CD4-positive, alpha-beta T cell treated with Interleukin-4 for 4 hours (primary cell): ENCODE results near the gene TMEM135.
A peak's percentile ranks its signal among the peaks of the same experiment; 100 is the strongest.
"Not testable (repeated sequence)": the region's sequence is repeated elsewhere in the genome, so short reads cannot be mapped to it uniquely, and the experiment has no call there.

ENCODE experiments used
- DNase-seq: peaks from one replicate; pipeline ENCODE4 v3.0.0-alpha.2; 2020

TMEM135 gene

DNA sequence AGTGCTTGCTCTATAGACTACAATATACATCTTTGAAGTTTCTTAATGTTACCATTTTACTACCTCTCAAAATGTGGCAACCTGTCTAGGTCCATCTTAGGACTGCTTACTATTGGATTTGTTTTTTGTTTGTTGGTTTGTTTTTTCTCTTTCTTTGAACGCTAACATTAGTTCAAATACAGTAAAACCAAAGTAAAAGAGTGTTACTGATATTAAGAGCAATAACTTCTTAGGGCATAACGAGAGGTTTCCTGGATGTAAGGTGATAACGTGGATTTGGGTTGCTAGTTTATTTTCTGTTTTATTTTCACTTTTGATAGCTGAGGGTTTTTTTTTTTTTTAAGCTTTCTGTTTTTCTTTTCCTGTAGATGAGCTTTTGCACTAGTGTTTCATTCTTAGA lies 43.6 kb downstream of the TMEM135 start:
- peak; percentile 20 for DNase-seq

DNA sequence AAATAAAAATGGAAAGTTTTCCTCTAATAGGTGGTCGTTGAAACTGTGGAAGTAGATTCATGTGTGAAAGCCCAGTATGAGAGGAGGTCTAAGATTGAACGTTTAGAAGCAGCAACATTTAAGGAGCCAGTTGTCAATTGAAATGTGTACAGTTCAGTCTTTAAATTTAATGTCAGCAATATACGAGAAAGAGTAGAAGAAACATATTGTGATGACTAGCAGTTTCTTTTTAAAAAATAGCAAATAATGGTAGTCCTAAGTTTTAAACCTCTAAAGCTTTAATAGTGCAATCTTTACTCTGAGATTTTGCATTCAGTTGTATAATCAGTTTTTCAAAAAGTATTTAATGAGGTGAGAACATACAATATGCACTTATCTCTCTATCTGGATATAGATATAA lies 44.9 kb downstream of the TMEM135 start:
- DNase-seq, result no peak

- DNase-seq, result no peak
These were observed 45.3 kb downstream of the TMEM135 start for GRCh38 chr11:87083029-87083428.

- no peak for DNase-seq
These were observed 54.4 kb downstream of the TMEM135 start for GRCh38 chr11:87092159-87092558.

GRCh38 chr11:87092567-87092966 lies 54.8 kb downstream of the TMEM135 start:
- DNase-seq, result no peak

GRCh38 chr11:87097582-87097981 lies 59.8 kb downstream of the TMEM135 start:
- DNase-seq, result peak; percentile 49

DNA sequence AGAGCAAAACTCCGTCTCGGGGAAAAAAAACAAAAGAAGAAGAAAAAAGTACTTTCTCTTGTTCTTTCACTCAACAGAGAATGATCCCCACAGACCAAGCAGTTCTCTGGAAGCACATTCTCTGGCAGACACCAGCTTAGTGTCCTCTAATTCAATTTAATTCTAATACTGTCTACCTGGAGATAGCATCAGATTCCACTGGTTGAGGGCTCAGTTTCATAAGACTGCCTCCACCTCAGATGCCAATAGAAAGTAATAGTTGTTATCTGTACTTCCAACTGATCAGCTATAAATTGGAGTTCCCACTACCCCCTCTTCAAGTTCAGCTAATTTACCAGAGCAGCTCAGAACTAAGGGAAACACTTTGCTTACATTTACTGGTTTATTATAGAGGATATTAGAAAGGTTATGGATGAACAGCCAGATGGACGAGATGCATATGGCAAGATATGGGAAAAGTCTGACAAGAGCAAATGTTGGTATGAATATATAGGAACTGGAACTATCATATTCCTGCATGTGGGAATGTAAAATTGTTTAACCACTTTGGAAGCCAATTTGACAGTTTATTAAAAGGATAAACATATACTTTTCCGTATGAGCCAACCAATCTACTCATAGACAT lies 64.3 kb downstream of the TMEM135 start:
- no peak for DNase-seq

- not testable (repeated sequence) for DNase-seq
These were observed 68.1 kb downstream of the TMEM135 start for GRCh38 chr11:87105826-87106225.

DNA sequence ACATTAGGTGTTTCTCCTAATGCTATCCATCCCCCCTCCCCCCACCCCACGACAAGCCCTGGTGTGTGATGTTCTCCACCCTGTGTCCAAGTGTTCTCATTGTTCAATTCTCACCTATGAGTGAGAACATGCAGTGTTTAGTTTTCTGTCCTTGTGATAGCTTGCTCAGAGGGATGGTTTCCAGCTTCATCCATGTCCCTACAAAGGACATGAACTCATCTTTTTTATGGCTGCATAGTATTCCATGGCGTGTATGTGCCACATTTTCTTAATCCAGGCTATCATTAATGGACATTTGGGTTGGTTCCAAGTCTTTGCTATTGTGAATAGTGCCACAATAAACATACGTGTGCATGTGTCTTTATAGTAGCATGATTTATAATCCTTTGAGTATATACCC lies 69.6 kb downstream of the TMEM135 start:
- not testable (repeated sequence) for DNase-seq

DNA sequence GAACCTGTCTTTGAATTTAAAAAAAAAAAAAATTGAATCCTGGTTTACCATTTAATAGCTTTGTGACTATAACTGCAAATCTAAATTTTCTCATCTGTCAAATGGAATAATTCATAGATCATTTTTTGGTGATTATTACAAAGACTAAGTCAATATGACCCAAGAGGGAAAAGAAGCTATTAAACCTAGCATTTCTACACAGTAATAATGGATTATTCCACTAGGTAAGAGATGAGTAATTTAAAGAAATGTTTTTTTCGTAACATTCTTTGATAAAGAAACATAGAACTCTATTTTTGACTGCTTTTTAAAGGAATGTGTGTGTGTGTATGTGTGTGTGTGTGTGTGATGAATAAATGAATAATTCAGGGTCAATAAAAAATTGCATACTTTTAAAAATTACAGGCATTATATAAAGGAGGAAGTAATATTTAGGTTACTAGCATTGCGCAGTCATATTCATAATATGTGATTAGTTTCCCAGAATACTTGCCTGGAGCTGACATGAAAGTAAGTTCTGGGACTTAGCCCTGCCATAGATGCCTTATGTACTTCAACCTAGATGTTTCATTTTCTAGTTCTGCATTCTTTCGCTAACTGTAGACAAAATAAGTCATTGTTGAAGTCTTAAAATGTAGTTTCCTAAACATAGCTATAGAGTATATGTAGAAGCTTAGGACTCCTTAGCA lies 72.9 kb downstream of the TMEM135 start:
- DNase-seq, result no peak

DNA sequence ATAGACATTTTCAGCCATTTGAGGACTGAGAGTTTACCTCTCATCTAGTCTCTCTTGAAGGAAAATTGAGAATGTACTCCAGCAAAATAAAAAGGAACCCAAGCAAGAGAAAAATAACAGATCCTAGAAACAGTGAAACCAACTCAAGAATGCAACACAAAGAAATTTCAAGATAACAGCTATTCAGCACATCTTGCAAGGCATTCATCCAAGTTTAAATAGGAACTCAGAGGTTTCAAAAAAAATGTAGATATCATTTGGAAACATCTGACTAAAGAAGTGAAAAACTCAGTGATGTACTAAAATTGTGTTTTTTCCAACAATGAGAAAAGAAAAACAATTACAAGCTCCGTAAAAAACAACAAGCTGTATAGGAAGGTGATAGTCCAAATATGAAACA lies 76.4 kb downstream of the TMEM135 start:
- no peak for DNase-seq

- no peak for DNase-seq
These were observed 78.5 kb downstream of the TMEM135 start for GRCh38 chr11:87116185-87116584.

DNA sequence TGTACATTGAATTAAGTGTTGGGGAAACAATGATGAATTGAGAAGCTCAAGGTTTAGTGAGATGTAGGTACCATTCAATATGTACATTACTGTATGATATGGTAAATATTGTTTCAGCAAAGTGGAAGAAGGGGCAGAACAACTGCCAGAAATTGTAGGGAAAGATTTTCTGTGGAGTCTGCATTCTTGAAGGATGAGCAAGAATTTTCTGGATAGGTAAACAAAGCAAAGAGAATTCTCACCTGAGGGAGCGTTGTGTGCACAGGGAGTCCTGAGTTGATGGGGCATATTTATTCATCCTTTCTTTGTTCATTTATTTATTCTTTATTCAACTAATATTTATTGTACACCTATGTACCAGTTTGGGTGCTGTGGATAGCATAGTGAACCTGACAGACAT lies 83.2 kb downstream of the TMEM135 start:
- no peak for DNase-seq

- DNase-seq, result no peak
These were observed 85.1 kb downstream of the TMEM135 start for GRCh38 chr11:87122852-87123251.

GRCh38 chr11:87125257-87125656 lies 87.5 kb downstream of the TMEM135 start:
- no peak for DNase-seq

DNA sequence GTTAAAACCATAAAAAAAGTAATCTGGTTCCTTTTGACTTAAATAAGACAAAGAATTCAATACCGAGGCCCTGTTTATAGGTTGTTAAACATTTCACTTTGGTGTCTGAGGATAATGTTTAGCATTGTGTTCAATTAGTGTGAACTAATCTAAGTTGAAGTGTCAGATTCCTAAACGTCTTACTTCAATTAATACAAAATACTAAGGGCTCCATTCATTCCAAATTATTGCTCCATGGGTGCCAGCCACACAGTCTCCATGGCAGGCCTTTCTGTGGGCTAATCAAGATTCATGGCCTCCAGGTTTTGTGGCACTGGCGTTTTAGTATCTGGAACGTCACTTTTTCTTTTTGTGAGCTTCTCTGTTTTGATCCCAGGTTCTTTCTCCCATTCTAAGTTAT lies 89.4 kb downstream of the TMEM135 start:
- DNase-seq, result no peak

DNA sequence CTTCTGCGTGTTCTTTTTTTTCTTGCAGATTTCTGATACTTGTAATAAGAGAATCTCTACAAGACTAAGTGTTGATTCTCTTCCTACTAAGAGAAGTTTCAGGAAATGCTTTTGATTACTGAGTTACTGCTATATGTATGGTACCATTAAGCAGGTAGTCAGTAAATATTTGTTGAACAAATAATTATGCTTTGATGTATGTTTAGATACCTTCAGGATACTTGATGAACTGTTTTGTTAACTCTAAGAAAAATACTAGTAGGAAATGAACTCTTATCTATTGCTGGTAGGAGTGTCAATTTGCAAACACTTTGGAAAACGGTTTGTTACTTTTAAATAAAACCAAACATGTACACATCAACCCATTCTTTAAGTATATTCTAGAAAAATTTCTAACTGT lies 90.6 kb downstream of the TMEM135 start:
- DNase-seq, result no peak

DNA sequence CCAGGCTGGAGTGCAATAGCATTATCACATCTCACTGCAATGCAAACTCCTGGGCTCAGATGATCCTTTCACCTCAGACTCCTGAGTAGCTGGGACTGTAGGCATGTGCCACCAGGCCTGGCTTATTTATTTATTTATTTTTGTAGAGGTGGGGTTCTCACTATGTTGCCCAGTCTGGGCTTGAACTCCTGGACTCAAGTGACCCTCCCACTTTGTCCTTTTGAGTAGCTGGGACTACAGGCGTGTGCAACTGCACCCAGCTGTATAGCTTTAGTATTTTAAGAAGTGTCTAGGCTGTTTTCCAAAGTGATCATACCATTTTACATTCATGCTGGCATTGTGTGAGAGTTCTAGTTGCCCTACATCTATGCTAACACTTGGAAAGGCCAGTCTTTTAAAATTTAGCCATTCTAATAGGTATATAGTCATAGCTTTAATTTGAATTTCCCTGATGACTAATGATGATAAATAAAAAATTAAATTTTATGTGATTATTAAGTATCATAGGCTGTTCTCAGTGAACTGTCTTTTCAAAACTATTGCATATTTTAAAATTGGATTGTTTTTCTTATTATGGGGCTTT lies 96.9 kb downstream of the TMEM135 start:
- no peak for DNase-seq

DNA sequence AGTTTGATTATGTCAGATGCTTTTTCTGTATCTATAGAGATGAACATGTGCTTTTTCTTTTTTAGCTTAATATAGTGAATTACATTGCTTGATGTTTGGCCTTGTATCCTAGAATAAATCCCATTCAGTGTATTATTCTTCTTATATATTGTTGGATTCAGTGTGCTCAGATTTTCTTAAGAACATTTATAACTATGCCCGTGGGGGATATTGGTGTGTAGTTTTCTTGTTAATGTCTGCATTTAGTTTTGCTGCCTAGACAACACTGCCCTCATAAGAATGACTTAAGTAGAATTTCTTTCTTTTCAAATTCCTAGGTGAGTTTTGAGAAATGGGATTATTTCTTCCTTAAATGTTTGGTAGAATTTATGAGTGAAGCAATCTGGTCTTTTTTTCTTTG lies 98.5 kb downstream of the TMEM135 start:
- DNase-seq, result no peak

- DNase-seq, result no peak
These were observed 100.0 kb downstream of the TMEM135 start for GRCh38 chr11:87137711-87138110.

DNA sequence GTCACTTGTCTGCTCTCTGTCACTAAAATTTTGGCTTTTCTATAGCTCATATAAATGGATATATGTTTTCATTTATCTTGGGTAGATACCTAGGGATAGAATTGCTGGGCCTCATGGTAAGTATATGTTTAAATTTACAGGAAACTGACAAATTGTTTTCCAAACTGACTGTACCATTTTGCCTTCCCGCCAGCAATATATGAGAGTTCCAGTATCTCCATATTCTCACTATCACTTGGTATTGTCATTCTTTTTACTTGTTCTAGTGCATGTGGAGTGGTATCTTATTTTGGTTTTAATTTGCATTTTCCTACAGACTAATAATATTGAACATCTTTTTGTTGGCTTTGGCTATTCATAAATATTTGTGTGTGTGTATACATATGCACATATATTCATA lies 101.7 kb downstream of the TMEM135 start:
- DNase-seq, result no peak

DNA sequence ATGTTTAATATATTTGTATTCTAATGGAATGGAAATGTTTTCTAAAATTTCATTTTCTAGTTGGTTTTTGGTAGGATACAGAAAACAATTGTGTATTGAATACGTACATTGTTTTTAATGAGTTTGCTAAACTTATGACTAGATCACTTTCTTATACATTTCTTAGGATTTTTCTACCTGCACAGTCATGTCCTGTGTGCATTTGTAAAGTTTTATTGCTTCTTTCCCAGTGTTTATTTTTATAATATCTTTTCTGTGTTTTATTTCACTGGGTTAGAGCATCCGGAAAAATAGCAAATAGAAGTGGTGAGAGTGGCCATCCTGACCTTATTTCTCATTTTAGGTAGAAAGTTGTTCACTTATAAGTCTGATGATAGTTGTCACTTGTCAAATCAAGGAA lies 103.6 kb downstream of the TMEM135 start:
- no peak for DNase-seq

- no peak for DNase-seq
These were observed 104.3 kb downstream of the TMEM135 start for GRCh38 chr11:87141980-87142514.

GRCh38 chr11:87142594-87142993 lies 104.9 kb downstream of the TMEM135 start:
- DNase-seq, result no peak
